Suprapubic skin (tissue), 3 donors: ENCODE results near the gene ST3GAL6.

Experiments
- CTCF ChIP-seq, 2 donors: fragments of 200-600 bp in 1 of 2; fragments of 450-650 bp in 1 of 2; sonication (generic) in 1 of 2; IDR thresholded peaks; one replicate each; pipeline ENCODE4 v1.5.1; 2016 to 2019; ENCODE audit warnings: antibody characterized with exemption in 2 of 2, mild to moderate bottlenecking in 1 of 2, moderate library complexity in 1 of 2
- EP300 ChIP-seq: sonication (generic); formaldehyde crosslinking; IDR thresholded peaks from one replicate; pipeline ENCODE4 v1.6.1; 2017; ENCODE audit warnings: antibody characterized with exemption
- POLR2A ChIP-seq, 2 donors: fragments of 450-650 bp; IDR thresholded peaks; one replicate each; pipeline ENCODE4 v1.6.1; 2017; ENCODE audit warnings: antibody characterized with exemption in 2 of 2, mild to moderate bottlenecking in 2 of 2, moderate library complexity in 2 of 2

- TF ChIP-seq CTCF (IDR thresholded peaks at IDR 0.05) (no peak), POLR2A (IDR thresholded peaks at IDR 0.05) (no peak), EP300 (no peak)
Measured at GRCh38 chr3:98811048-98811447, 47.9 kb downstream of the ST3GAL6 start.
